Right ventricle myocardium superior (tissue), 1 donor: ENCODE data around the gene MFSD6L. TPM values are rescaled to one million over a fixed set of nuclear protein-coding genes. Genes with fewer than 3 reads are reported as not detected.
A peak's percentile ranks its signal among the peaks of the same experiment; 100 is the strongest.

Source experiments
- ATAC-seq: fragments of 200-7000 bp; cut with Tn5 transposase; one replicate; pipeline ENCODE4 v1.9.1; 2020; ENCODE audit warnings: mild to moderate bottlenecking; ENCODE audit not compliant: poor library complexity
- DNase-seq: peaks from one replicate; pipeline ENCODE4 v3.0.0-alpha.2; 2020
- intact Hi-C: fragments of 100-400 bp; cut with DNase I; formaldehyde crosslinking; loops from one replicate; pipeline ENCODE4 v1.11.2; 2022
- total RNA-seq: library from RNA; stranded (reverse); fragmentation: NEBNext Ultra II Directional; extraction: Animal tissue kit (Norgen Biotek cat#: 25700); gene quantifications from one replicate; pipeline ENCODE4 v1.2.1, GENCODE V29; 2021
- donor health status: DM: no; HTN: yes; CAD: no; lungs with severe emphysema.

Gene MFSD6L
- total RNA-seq, 1 donor from 2014 or later, result 0.11 TPM

DNA sequence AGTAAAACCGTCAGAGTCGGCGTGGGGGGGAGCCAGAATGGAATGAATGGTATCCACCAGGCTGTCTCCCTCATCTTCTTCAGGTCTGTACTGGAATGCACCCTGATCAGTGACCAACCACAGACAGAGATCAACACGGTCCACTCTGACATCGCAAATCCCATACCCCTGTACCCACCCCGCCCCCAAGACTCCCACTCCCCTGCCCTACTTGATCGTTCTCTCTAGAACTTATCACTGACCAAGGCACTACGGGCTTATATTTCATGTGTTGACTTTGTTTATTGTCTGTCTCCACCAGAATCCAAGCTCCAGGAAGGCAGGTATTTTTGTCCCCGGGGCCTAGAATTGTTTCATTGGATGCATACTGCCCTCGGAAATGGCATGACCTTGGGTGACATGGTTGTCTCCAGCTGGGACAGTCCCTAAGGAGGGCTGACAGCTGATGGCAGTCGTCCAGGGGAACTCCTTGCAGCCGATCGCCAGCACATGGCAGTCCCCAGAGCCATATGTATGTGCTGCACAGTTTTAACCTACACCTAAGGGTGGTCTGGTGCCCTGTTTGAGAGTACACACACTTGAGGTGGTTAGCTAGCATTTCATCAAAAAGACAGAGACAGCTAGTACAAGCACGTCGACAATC is 526 bp upstream of the MFSD6L start:
- intact Hi-C loops, result loop anchor here (5.0 kb wide), 1 partner anchor 98 kb away; no protein-coding TSS in a partner anchor
- ATAC-seq (peak; percentile 60), DNase-seq (no peak)

DNA sequence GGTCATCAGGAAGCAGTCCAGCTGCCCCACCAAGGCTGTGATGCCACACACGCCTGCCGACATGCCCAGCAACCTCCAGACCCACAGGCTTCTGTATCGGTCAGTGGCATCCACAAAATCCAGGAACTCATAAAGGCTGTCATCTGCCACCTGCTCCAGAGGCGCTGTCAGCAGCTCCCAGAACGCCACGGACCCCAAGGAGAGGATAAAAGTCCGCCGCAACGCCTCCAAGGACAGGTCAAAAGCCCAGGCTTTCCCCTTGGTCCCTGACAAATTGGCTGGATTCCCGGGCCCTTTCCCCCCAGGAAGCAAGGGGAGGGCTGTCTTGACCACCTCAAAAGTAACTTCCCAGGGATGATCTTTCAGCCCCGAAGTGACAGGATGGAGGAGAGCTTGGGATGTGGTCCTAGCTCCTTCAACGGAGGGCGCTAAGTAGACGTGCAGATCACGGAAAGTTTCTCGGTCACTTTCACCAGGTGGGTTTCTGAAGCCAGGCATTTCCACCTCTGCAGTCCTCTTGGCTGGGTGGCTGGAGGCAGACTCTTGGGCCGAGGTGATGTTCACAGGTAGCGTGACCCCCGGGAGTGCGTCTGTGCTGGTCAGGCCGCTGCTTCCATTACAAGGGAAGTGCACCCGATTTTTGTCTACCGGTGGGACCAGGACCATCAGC is 854 bp downstream of the MFSD6L start:
- intact Hi-C loops, result no loop called here
- DNase-seq (no peak), ATAC-seq (no peak)

DNA sequence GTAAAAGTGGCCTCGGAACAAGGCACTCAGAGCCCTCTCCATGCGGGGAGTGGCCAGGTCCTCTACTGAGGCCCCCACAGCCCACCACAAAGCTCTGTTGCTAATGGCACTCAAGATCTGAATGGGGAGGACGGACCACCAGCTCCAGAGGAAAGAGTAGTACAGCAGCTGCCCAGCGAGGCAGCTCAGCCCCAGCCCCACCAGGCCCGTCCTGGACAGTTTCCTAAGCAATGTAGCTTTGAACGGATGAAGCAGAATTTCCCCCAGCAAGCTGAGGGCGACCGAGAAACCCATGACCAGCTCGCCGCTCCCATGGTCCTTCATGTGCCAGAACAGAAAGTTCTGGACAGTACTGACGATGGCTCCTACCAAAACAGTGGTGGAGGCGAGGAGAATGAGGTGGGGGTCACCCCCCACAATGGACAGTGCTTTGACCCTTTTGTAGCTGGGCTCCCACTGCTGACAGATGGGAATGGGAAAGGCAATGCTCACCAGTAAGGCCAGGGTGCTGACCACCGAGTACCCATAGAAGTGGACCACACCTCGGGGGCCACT is 1.5 kb downstream of the MFSD6L start:
- intact Hi-C loops, result no loop called here
- ATAC-seq (no peak), DNase-seq (no peak)

DNA sequence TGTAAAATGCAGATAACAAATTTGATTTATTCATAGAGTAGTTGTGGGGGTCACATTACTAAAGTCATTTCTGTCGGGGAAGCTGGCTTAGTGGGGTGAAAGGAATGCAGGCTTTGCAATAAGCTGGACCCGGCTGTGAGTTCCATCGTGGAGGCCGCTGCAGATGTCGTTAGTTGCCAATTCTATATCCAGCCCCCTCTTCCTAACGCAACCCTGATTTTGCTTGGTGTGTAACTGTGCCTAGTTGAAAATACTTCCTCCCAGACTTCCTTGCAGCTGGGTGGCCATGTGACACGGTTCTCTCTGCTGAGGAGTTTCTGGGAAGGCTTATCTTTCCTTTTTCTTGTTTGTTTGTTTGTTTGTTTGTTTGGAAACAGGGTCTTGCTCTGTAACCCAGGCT is 4.5 kb downstream of the MFSD6L start:
- ATAC-seq (peak; percentile 56), DNase-seq (no peak)
- intact Hi-C loops, result no loop called here

DNA sequence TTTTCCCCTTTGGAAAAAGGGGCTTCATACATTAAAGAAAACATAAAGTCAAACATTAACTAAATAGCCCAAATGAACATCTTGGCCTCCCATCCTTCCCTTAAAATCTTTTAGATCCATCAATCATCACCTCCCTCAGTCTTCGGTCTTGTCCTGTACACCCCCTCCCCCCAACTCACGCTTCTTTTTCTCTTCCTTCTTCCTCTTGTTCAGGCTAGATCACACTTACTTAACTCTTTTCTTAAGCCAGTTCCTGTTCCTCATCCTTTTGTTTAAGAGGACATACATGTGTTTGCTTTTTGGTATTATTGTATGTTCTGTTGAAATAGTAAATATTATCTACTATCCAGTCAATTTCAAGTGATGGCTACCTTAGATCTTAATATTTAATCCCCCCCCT is 5.5 kb downstream of the MFSD6L start:
- ATAC-seq, result peak; percentile 43
- no peak for DNase-seq
- intact Hi-C loops, result no loop called here

DNA sequence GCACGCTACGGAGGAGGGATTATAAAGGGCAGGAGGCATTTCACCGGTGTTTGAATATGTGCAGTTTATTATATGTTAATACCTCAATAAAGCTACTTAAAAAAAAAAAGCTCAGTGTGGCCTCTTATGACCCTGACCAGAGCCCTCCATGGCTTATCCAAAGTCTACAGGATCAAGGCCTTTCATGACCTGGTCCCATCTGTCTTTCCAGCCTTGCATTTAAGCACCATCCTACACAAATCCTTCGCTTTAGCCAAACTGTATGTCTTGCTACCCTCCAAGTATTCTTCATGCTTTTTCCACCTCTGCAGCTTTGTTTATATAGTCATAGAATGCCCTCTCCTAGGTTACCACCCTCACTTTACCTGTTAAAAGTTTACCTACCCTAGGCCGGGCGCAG is 6.5 kb downstream of the MFSD6L start:
- DNase-seq (no peak), ATAC-seq (no peak)
- intact Hi-C loops, result no loop called here

DNA sequence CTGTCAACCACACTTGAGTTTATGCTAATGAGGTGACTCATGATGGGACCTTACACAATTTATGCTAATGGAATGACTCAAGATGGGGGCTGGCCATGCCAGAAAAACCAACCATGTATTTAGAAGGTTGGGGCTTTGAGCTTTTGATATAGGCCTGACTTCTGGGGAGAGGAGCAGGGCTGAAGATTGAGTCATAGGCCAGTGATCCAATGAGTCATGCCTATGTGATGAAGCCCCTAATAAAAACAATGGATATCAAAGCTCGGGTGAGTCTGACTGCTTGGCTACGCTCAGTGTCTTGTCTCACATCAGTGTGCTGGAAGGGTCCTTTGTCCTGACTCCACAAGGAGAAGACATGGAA is 7.3 kb downstream of the MFSD6L start:
- no peak for ATAC-seq

DNA sequence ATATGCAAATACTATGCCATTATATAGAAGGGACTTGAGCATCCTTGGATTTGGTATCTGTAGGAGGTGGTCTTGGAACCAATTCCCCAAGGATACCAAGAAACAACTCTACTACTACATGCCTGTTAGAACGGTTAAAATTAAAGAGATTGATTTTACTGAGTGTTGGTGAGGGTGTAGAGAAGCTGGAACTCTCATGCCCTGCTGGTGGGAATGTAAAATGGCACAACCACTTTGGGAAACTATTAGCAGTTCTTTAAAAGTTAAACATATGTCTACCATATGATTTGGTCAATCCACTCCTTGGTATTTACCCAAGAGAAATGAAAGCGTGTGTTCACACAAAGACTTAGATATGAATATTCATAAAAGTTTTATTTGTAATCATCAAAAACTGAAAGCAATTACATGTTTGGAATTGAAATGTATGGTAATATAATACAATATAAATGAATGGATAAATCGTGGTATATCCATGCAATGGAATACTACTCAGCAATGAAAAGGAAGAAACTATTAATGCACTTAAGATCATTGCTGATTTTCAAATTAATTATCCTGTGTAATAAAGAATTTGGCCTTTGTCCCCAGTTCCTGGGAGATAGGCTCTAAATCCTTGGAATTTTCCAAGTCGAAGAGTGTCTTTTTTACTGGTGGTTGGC is 7.8 kb downstream of the MFSD6L start:
- intact Hi-C loops, result no loop called here
- ATAC-seq (no peak), DNase-seq (no peak)

More for the DNA sequence above, 7.3 kb downstream of the MFSD6L start:
- intact Hi-C loops, result no loop called here
- no peak for DNase-seq

DNA sequence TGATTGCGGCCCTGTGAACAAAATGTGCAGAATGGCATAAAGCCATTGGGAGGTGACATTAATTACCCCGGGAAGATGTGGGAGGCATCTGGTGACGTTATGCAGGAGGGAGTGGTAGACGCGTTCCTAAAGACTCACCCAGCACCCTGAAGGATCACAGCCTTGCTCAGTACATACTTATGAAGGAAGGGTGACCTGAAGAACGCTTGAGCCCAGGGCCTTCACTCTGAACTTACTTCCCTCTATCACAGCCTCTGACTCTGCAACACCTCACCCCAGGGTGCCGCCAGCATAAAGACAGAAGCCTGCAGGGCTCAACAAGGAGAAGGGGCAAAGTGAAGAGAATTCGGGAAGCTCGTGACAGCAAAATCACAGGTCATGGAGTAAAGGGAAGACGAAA is 9.4 kb downstream of the MFSD6L start:
- ATAC-seq, result no peak
- DNase-seq, result no peak
- intact Hi-C loops, result loop anchor here (10.0 kb wide), 1 partner anchor 375 kb away; no protein-coding TSS in a partner anchor

DNA sequence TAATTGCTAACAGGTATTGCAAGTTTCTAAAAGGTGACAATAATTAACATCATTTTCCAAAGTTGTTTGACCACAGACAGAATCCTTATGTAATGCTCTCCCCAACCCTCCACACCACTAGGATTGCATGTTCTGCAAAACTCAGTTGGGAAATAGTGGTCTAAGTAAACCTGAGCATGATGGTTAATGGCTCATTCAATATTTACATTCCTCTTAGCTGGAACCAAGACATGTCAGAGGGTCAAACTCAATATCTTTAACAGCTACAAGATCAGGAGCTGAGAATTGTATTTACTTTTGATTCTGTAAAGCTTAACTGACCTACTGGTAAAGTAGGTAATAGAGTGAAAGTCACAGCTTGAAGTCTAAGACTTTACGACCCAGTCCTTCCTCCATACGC is 10.2 kb downstream of the MFSD6L start:
- ATAC-seq, result no peak
- intact Hi-C loops, result loop anchor here (10.0 kb wide), 1 partner anchor 374 kb away; no protein-coding TSS in a partner anchor
- DNase-seq, result no peak

DNA sequence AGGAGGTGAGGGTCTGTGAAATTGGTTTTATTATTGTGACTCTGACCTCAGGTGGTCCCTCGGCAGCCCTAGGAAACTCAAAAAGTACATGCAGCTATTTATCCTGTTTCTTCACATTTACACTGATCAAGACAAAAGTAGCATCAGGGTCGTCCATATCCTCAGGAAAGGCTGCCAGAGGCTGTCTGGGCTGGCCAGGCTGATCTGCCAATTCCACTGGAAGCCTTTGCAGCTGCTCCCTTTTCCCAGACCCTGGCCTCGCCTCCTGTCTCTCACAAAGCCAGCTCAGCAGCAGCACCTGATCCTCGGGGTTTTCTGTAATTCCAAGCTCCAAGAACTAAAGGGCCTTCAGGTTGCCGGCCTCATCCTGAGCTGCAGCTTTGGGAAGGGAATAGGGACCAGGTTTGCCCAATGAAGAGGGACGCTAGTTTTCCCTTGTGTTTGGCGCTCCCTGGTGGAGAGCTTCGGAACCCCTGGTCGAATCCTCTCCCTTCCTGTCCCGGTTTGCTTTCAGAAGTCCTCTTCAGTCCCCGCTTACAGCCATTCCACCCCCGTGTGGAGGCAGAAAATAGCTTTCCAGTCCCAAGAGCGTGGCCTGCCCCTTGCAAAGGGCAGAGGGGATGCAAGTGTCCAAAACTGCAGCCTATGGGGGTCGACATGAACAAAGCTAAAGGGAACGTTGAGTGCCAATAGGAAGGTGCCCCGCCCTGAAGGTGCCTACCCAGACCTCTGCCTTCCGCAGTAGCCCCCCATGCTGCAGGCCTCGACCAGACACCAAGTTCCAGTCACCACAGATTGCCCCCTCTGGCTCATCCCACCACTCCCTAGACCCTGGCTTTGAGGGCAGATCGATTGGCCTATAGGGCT is 13.4 kb downstream of the MFSD6L start:
- DNase-seq, result peak; percentile 84
- ATAC-seq, result peak; percentile 92
- intact Hi-C loops, result loop anchor here (10.0 kb wide), 1 partner anchor 371 kb away; no protein-coding TSS in a partner anchor

DNA sequence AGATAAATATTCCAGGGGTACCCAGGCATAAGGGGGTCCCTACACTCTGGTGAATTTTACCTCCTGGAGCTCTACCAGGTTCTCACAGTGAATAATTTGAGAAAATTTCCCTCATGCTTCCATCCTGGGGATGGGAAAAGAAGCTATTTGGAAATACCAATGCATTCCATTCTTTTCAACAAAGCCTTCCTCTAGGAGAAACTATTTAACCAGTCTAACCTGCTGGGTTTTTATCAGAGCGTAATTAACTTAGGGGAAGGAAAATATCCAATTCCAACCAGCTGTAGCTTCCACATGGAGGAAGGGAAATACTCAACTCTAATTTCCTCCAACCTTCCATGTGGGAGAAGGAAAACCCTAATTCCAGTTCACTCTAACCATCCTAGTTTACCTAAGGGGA is 17.0 kb downstream of the MFSD6L start:
- ATAC-seq (no peak), DNase-seq (no peak)
- intact Hi-C loops, result loop anchor here (10.0 kb wide), 1 partner anchor 367 kb away; no protein-coding TSS in a partner anchor

DNA sequence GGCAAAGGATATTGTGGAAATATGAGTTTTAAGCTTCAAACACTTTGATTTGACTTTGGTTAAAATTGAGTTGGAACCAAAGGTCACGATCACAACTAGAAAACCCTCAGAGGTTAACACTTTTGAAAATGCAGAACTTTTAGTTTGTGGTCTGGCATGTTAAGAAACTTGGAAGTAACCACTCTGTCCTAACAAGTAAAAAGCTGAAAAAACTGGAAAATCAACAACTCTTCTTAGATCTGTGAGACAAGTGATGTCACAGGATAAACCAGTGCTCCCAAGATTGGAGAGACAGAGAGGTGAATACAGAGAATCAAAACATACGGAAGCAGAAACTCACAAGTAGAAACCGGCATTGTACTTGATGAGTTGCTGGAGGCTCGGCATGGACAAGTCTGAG is 17.4 kb downstream of the MFSD6L start:
- DNase-seq (no peak), ATAC-seq (no peak)
- intact Hi-C loops, result loop anchor here (10.0 kb wide), 1 partner anchor 367 kb away; no protein-coding TSS in a partner anchor

DNA sequence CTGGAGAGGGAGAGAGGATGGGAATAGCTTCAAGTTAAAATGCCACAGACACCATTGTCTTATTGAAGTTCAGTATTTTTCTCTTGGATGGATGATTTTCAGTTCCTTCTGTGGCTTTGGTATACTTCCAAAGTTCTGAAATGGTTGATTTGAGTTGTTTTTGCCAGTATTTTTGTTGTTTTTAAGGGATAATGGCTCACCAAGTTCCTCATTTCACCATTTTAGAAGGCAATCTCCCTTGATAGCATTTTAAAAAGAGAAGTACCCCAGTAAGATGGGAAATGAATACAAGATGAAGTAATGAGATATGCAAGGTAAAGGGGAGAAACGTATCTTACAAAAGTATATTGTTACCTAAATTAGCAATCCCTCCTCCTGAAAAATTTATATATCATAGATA is 22.3 kb downstream of the MFSD6L start:
- intact Hi-C loops, result no loop called here
- ATAC-seq (no peak), DNase-seq (no peak)

DNA sequence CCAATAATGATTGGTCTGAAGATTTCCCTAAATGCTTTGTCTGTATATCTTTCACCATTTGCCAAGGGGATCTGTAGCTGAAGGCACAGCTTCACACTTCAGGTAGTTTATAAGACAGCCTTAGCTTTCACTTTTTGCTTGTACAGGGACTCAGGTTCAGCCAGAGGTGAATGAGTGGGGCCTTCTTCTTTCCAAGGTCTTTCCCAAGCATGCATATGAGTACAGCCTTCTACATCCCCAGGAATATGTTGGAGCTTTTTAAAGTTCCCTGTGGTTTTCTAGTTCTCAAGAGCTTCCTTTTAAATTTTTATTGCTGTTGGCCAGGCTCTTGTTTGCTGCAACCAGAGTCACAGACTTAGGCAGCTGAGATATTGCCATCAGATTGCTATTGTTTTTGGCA is 22.9 kb downstream of the MFSD6L start:
- intact Hi-C loops, result no loop called here
- ATAC-seq, result no peak
- DNase-seq, result no peak

DNA sequence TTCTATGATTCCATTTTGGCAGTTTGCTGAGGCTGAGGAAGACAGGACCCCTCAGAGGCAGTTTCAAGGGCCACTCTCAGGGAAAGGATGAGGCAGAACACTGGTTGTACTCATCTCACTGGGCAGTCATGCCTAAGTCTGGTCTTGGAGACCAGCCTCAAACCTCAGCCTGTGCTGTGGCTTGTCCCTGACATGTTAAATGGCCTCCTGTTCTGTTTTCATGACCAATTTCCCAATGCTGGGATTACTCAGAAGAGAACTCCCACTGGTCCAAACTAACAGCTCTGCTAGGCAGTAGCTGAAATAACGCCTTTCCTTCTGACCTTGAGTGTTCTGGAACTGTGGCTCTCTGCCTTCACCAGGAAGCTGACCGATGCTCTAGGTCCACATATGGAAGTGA is 32.4 kb downstream of the MFSD6L start:
- DNase-seq (no peak), ATAC-seq (no peak)
- intact Hi-C loops, result no loop called here

DNA sequence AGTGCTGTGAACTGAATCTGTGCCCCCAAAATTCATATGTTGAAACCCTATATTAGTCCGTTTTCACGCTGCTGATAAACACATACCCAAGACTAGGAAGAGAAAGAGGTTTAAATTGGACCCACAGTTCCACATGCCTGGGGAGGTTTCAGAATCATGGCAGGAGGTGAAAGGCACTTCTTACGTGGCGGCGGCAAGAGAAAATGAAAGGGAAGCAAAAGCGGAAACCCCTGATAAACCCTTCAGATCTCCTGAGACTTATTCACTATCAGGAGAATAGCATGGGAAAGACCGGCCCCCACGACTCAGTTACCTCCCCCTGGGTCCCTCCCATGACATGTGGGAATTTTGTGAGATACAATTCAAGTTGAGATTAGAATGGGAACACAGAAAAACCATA is 37.2 kb downstream of the MFSD6L start:
- DNase-seq (no peak), ATAC-seq (no peak)
- intact Hi-C loops, result no loop called here

DNA sequence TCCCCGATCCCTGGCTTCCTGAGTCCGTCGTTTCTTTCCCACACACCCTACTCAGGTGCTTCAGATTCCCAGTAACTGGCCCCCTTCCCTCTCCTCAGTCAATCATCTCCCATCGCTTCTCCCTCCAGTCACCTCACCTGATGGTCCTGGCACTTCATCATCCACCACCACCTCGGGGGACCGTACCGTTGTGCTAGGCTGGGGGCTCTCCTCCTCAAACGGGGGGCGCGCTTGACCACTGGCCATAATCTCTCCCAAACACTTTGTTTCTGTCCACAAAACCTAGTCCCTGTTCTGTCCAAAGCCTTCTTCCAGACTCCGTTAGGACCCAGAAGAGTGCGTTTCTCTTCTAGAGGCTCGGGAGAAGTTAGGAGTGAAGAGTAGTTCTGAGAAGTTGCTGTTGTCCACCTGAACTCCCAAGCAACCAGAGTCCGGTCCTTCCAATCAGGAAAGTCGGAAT is 41.0 kb downstream of the MFSD6L start, which contains the start of gene SPDYE4:
SPDYE4 (minus strand) TSS at position 410 of the 460 bp plus-strand sequence; CDS start at position 246, 164 bp downstream.
- no peak for DNase-seq
- intact Hi-C loops, result no loop called here
- no peak for ATAC-seq
